H1 (cell line): ENCODE results near the gene FBN2. TPM values are rescaled to one million over a fixed set of nuclear protein-coding genes. Genes with fewer than 3 reads are reported as not detected.

ENCODE experiments used
- CTCF ChIA-PET: fragments of 300-600 bp; sonication (Branson Sonifier 250); formaldehyde crosslinking; loops from one replicate; lab custom pipeline; 2021; ENCODE audit not compliant: partially characterized antibody; lab: Charles Lee
- POLR2A ChIA-PET: fragments of 300-600 bp; sonication (Branson Sonifier 250); formaldehyde crosslinking; loops from one replicate; lab custom pipeline; 2021; ENCODE audit warnings: inconsistent platforms; ENCODE audit not compliant: partially characterized antibody; lab: Charles Lee
- DNase-seq, 2 experiments: peaks; one replicate each; pipeline versions ENCODE4 v3.0.0 to v3.0.0-alpha.2; 2010 to 2022; ENCODE audit warnings: low spot score in 2 of 2, low read depth in 1 of 2, mixed read lengths in 1 of 2
- FAIRE-seq: peaks from 2 replicates; lab custom pipeline; 2011; peaks lifted over from hg19 to GRCh38; lab: Jason Lieb, UNC
- H2AFZ ChIP-seq: 2 replicates; pipeline ENCODE4 v1.8.1; 2012; ENCODE audit warnings: low read length, inconsistent platforms
- H2AK5ac ChIP-seq: 2 replicates; pipeline ENCODE4 v1.6.1; 2013; ENCODE audit warnings: low read depth, low read length
- H2BK120ac ChIP-seq: replicated peaks from 2 replicates; pipeline ENCODE3; 2013; ENCODE audit warnings: low read depth, low read length, inconsistent platforms
- H2BK12ac ChIP-seq: 2 replicates; pipeline ENCODE4 v1.6.1; 2013; ENCODE audit warnings: low read depth, low read length
- H2BK15ac ChIP-seq: 2 replicates; pipeline ENCODE4 v1.6.1; 2013; ENCODE audit warnings: low read length
- H2BK20ac ChIP-seq: 2 replicates; pipeline ENCODE4 v1.6.1; 2013; ENCODE audit warnings: low read length
- H2BK5ac ChIP-seq: 2 replicates; pipeline ENCODE4 v1.6.1; 2013; ENCODE audit warnings: low read depth, low read length
- H3K14ac ChIP-seq: 2 replicates; pipeline ENCODE4 v1.6.1; 2013; ENCODE audit warnings: inconsistent platforms; ENCODE audit not compliant: insufficient read length
- H3K18ac ChIP-seq: 2 replicates; pipeline ENCODE4 v1.6.1; 2013; ENCODE audit warnings: low read length; ENCODE audit errors: extremely low read depth
- H3K23ac ChIP-seq: 2 replicates; pipeline ENCODE4 v1.6.1; 2013; ENCODE audit warnings: inconsistent platforms; ENCODE audit not compliant: insufficient read length
- H3K23me2 ChIP-seq: 2 replicates; pipeline ENCODE4 v1.6.1; 2013; ENCODE audit warnings: low read depth, low read length
- H3K27ac ChIP-seq: 2 replicates; pipeline ENCODE4 v1.6.1; 2011; ENCODE audit warnings: low read depth, low read length, inconsistent platforms
- H3K27me3 ChIP-seq, 4 experiments: replicated peaks in 1 of 4; 1 replicate in 1 of 4; 2 replicates in 3 of 4; pipeline versions ENCODE4 v1.6.1 to v1.8.1; 2011 to 2013; ENCODE audit warnings: low read length in 3 of 4, mild to moderate bottlenecking in 3 of 4, inconsistent platforms in 2 of 4, mixed read lengths in 2 of 4, moderate library complexity in 1 of 4; ENCODE audit not compliant: control insufficient read depth in 3 of 4, insufficient read depth in 3 of 4; ENCODE audit errors: extremely low read depth in 1 of 4
- H3K36me3 ChIP-seq, 4 experiments: 2 replicates each; pipeline versions ENCODE4 v1.6.1 to v1.8.1; 2011 to 2013; ENCODE audit warnings: mild to moderate bottlenecking in 4 of 4, low read length in 3 of 4, moderate library complexity in 2 of 4, control low read depth in 1 of 4, inconsistent platforms in 1 of 4; ENCODE audit not compliant: insufficient read depth in 4 of 4, control insufficient read depth in 2 of 4
- H3K4ac ChIP-seq: replicated peaks from 2 replicates; pipeline ENCODE3; 2013; ENCODE audit warnings: low read length, low read depth, mixed read lengths, inconsistent platforms; ENCODE audit not compliant: insufficient read length
- H3K4me1 ChIP-seq, 4 experiments: replicated peaks in 1 of 4; 1 replicate in 1 of 4; 2 replicates in 3 of 4; pipeline versions ENCODE4 v1.6.1 to v1.8.1; 2011 to 2013; ENCODE audit warnings: low read length in 3 of 4, inconsistent platforms in 2 of 4, mixed read lengths in 1 of 4; ENCODE audit not compliant: insufficient read depth in 4 of 4, control insufficient read depth in 3 of 4
- H3K4me2 ChIP-seq, 2 experiments: 2 replicates each; pipeline versions ENCODE4 v1.6.1 to v1.8.1; 2011 to 2013; ENCODE audit warnings: low read depth in 2 of 2, low read length in 2 of 2, control low read depth in 1 of 2, inconsistent platforms in 1 of 2, mild to moderate bottlenecking in 1 of 2; ENCODE audit not compliant: insufficient read depth in 1 of 2
- H3K4me3 ChIP-seq, 4 experiments: fragments of 200-600, 300-600 bp in 1 of 4; sonication (generic), shearing (Covaris generic), sonication (Bioruptor Twin) in 1 of 4; 2 replicates each; pipeline versions ENCODE4 v1.5.1 to v1.8.1; 2011 to 2016; ENCODE audit warnings: low read length in 4 of 4, low read depth in 3 of 4, control low read depth in 2 of 4, inconsistent platforms in 2 of 4, mild to moderate bottlenecking in 2 of 4, mixed read lengths in 1 of 4, moderate library complexity in 1 of 4; ENCODE audit not compliant: insufficient read depth in 2 of 4; ENCODE audit errors: extremely low read depth in 1 of 4
- H3K56ac ChIP-seq: replicated peaks from 2 replicates; pipeline ENCODE3; 2013; ENCODE audit warnings: low read depth, mild to moderate bottlenecking, mixed read lengths, low read length, inconsistent platforms; ENCODE audit not compliant: insufficient read length
- H3K79me1 ChIP-seq: 2 replicates; pipeline ENCODE4 v1.6.1; 2013; ENCODE audit warnings: low read depth, low read length, control low read depth
- H3K79me2 ChIP-seq, 2 experiments: 2 replicates each; pipeline versions ENCODE4 v1.6.1 to v1.8.1; 2012 to 2013; ENCODE audit warnings: low read length in 2 of 2, mild to moderate bottlenecking in 2 of 2, inconsistent platforms in 1 of 2; ENCODE audit not compliant: insufficient read depth in 2 of 2, control insufficient read depth in 1 of 2
- H3K9ac ChIP-seq, 4 experiments: replicated peaks in 1 of 4; 1 replicate in 1 of 4; 2 replicates in 3 of 4; pipeline versions ENCODE4 v1.6.1 to v1.8.1; 2011 to 2013; ENCODE audit warnings: low read depth in 3 of 4, low read length in 3 of 4, control low read depth in 2 of 4, mild to moderate bottlenecking in 2 of 4, moderate library complexity in 2 of 4, inconsistent platforms in 1 of 4; ENCODE audit errors: extremely low read depth in 1 of 4
- H3K9me3 ChIP-seq, 2 experiments: 2 replicates each; pipeline versions ENCODE4 v1.6.1 to v1.8.1; 2012 to 2013; ENCODE audit warnings: mild to moderate bottlenecking in 2 of 2, moderate library complexity in 2 of 2, control low read depth in 1 of 2, inconsistent platforms in 1 of 2, low read depth in 1 of 2, low read length in 1 of 2, mixed read lengths in 1 of 2; ENCODE audit not compliant: insufficient read depth in 2 of 2
- H4K20me1 ChIP-seq, 2 experiments: replicated peaks in 1 of 2; 2 replicates each; pipeline versions ENCODE3 to v1.8.1; 2011 to 2013; ENCODE audit warnings: inconsistent platforms in 2 of 2, low read length in 2 of 2, mild to moderate bottlenecking in 1 of 2; ENCODE audit not compliant: insufficient read depth in 2 of 2, control insufficient read depth in 1 of 2
- H4K5ac ChIP-seq: 2 replicates; pipeline ENCODE4 v1.6.1; 2013; ENCODE audit warnings: low read length, low read depth, mixed read lengths, inconsistent platforms; ENCODE audit not compliant: insufficient read length
- H4K8ac ChIP-seq: 2 replicates; pipeline ENCODE4 v1.8.0; 2013; ENCODE audit warnings: mild to moderate bottlenecking, moderate library complexity, low read length, inconsistent platforms; ENCODE audit not compliant: insufficient read depth; ENCODE audit errors: extremely low read depth
- H4K91ac ChIP-seq: replicated peaks from 2 replicates; pipeline ENCODE3; 2013; ENCODE audit warnings: low read length, mixed read lengths, inconsistent platforms; ENCODE audit not compliant: insufficient read length
- ASH2L ChIP-seq: fragments of 200-600, 300-600 bp; sonication (generic); IDR thresholded peaks from one replicate; pipeline ENCODE4 v1.7.1; 2017; ENCODE audit warnings: low read length
- CBX5 ChIP-seq: fragments of 300-800, 300-1000 bp; sonication (generic); IDR thresholded peaks from 2 replicates; pipeline ENCODE4 v1.7.1; 2016; ENCODE audit warnings: antibody characterized with exemption, low read length, low read depth
- JUN ChIP-seq: IDR thresholded peaks from 2 replicates; pipeline ENCODE4 v1.6.1; 2011; ENCODE audit warnings: low read depth, mild to moderate bottlenecking, improper control_type of control experiment, low read length
- NANOG ChIP-seq: IDR thresholded peaks from 2 replicates; pipeline ENCODE4 v1.6.1; 2011; ENCODE audit warnings: low read length, low read depth, mild to moderate bottlenecking, inconsistent platforms; ENCODE audit not compliant: insufficient read depth, poor library complexity, severe bottlenecking
- POLR2AphosphoS5 ChIP-seq: IDR thresholded peaks from 2 replicates; pipeline ENCODE4 v1.6.1; 2011; ENCODE audit warnings: low read depth, low read length
- SRF ChIP-seq: IDR thresholded peaks from 2 replicates; pipeline ENCODE4 v1.6.1; 2011; ENCODE audit warnings: mild to moderate bottlenecking, low read depth, low read length, moderate library complexity
- TAF7 ChIP-seq: optimal IDR thresholded peaks from 2 replicates; pipeline ENCODE3; 2011; ENCODE audit warnings: low read depth, mild to moderate bottlenecking, inconsistent platforms, low read length, moderate library complexity, borderline replicate concordance
- WGBS, 2 experiments: shearing (Covaris generic) in 1 of 2; methylation state at CpG; one replicate each; pipeline versions ENCODE4 v1.1.6 to v1.1.7; 2013 to 2015; ENCODE audit warnings: low lambda C conversion rate in 2 of 2, mixed read lengths in 2 of 2, inconsistent platforms in 1 of 2, low coverage in 1 of 2, missing lambda C conversion rate in 1 of 2; ENCODE audit not compliant: insufficient replicate concordance in 2 of 2, insufficient coverage in 1 of 2, insufficient read length in 1 of 2; ENCODE audit errors: extremely low coverage in 1 of 2, missing lambda C conversion rate in 1 of 2; 5-methylcytosine and 5-hydroxymethylcytosine counted together
- polyA plus RNA-seq, 7 experiments: library from polyadenylated mRNA; depleted of rRNA in 3 of 7; stranded (reverse) in 5 of 7; unstranded in 2 of 7; fragments of >200 nt in 5 of 7; fragments of 200-250 nt in 2 of 7; gene quantifications; 1 replicate in 5 of 7; 2 replicates in 1 of 7; 4 replicates in 1 of 7; pipeline versions ENCODE4 v1.2.1 to v1.2.3, GENCODE V29; 2011 to 2013; ENCODE audit warnings: missing spikeins in 2 of 7, mixed read lengths in 2 of 7
- total RNA-seq: library from RNA; stranded (reverse); fragmentation: NEBNext Ultra II Directional; extraction: Animal tissue kit (Norgen Biotek cat#: 25700); gene quantifications from 2 replicates; pipeline ENCODE4 v1.2.1, GENCODE V29; 2021
- TF ChIP-seq, protein P1 (sequence below), 3 experiments: IDR thresholded peaks; 1 replicate in 2 of 3; 2 replicates in 1 of 3; pipeline versions ENCODE4 v1.5.1 to v1.6.1; 2011; ENCODE audit warnings: low read length in 3 of 3, mild to moderate bottlenecking in 3 of 3, inconsistent platforms in 2 of 3, low read depth in 1 of 3, moderate library complexity in 1 of 3; ENCODE audit not compliant: insufficient read depth in 1 of 3; ENCODE audit errors: control extremely low read depth in 1 of 3

The FBN2 gene
- total and polyA plus RNA-seq, 2 of the 8 experiments (the other 6 are each of a cell fraction or from before 2014, with no cell fraction given), result 14.1 to 16.3 TPM

DNA sequence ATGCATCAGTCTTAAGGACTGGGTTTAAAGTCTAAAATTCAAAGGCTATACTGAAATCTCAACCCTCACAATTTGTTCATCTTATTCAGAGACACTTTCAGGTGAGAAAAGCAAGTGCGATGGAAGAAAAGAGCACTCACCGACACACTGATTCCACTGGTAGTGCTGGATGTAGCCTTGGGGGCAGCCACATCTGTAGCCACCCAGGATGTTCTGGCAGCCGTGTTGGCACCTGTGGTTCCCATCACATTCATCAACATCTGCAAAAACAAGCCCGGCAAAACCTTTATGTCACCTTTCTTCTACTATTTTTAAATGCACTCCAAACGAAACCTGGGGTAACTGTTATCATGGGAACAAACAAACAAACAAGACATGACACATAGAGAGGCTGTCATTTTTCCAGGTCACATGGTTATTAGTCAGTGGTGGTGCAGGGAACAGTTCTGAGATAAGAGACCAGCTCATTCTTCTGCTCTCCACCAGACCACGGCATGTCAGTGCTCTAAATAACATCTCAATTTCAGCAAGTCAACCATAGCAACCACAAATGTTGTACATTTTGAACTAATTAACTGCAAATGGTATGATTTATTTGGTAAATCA is 266.1 kb downstream of the FBN2 start:
- H3K23ac ChIP-seq, result no peak overlapping the region
- no peak overlapping the region for H2AK5ac ChIP-seq
- 91% methylated on average over 6 of the region's 6 CpGs; no CpG with 5 or more reads in 1 of the 2 experiments for WGBS, 2 experiments
- ChIA-PET POLR2A (no interaction called here), CTCF (interaction anchor here (0.7 kb wide), 1 partner anchor 19 kb away, joined by 3 read pairs; no protein-coding TSS in a partner anchor)
- no peaks in the 10 kb centered on the region; a peak in 1 of 8 replicates for H3K36me3 ChIP-seq
- no peak overlapping the region for H2AFZ ChIP-seq
- H2BK12ac ChIP-seq, result no peak overlapping the region
- no peak overlapping the region for H2BK20ac ChIP-seq
- H4K91ac ChIP-seq, result no peak overlapping the region
- no peaks in the 10 kb centered on the region for H4K20me1 ChIP-seq
- H3K9me3 ChIP-seq, result no peaks in the 10 kb centered on the region
- no peak overlapping the region for H3K9ac ChIP-seq
- no peak overlapping the region for H2BK5ac ChIP-seq
- no peaks in the 10 kb centered on the region for H3K79me2 ChIP-seq
- H3K4me2 ChIP-seq, result no peak overlapping the region
- no peaks in the 10 kb centered on the region for H3K23me2 ChIP-seq
- H3K14ac ChIP-seq, result no peak overlapping the region
- H3K18ac ChIP-seq, result no peak overlapping the region
- H3K79me1 ChIP-seq, result no peaks in the 10 kb centered on the region
- H3K56ac ChIP-seq, result no peak overlapping the region
- no peak overlapping the region for H4K5ac ChIP-seq
- no peak overlapping the region for H2BK15ac ChIP-seq
- H3K4me3 ChIP-seq, result no peak overlapping the region
- FAIRE-seq (no peak), DNase-seq (no peak)
- H3K27me3 ChIP-seq, result no peaks in the 10 kb centered on the region
- no peaks in the 10 kb centered on the region for H3K4me1 ChIP-seq
- no peak overlapping the region for H3K27ac ChIP-seq
- H3K4ac ChIP-seq, result no peak overlapping the region
- TF ChIP-seq POLR2AphosphoS5 (no peak), CBX5 (no peak), NANOG (no peak), JUN (no peak), SRF (no peak), TAF7 (no peak), ASH2L (no peak)
- TF ChIP-seq, protein P1, sequence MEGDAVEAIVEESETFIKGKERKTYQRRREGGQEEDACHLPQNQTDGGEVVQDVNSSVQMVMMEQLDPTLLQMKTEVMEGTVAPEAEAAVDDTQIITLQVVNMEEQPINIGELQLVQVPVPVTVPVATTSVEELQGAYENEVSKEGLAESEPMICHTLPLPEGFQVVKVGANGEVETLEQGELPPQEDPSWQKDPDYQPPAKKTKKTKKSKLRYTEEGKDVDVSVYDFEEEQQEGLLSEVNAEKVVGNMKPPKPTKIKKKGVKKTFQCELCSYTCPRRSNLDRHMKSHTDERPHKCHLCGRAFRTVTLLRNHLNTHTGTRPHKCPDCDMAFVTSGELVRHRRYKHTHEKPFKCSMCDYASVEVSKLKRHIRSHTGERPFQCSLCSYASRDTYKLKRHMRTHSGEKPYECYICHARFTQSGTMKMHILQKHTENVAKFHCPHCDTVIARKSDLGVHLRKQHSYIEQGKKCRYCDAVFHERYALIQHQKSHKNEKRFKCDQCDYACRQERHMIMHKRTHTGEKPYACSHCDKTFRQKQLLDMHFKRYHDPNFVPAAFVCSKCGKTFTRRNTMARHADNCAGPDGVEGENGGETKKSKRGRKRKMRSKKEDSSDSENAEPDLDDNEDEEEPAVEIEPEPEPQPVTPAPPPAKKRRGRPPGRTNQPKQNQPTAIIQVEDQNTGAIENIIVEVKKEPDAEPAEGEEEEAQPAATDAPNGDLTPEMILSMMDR (IDR thresholded peaks at IDR 0.05; ENCODE audit: control extremely low read depth in 1 of 3, insufficient read depth in 1 of 3, low read depth in 1 of 3, low read length in 3 of 3), result no peak
- H4K8ac ChIP-seq, result no peak overlapping the region
- no peak overlapping the region for H2BK120ac ChIP-seq
